Putamen (tissue), 1 donor: ENCODE data around the gene PARN.
A peak's percentile ranks its signal among the peaks of the same experiment; 100 is the strongest.

ENCODE experiments used
- DNase-seq: peaks from one replicate; pipeline ENCODE4 v3.0.0-alpha.2; 2016; ENCODE audit warnings: low spot score

PARN gene

DNA sequence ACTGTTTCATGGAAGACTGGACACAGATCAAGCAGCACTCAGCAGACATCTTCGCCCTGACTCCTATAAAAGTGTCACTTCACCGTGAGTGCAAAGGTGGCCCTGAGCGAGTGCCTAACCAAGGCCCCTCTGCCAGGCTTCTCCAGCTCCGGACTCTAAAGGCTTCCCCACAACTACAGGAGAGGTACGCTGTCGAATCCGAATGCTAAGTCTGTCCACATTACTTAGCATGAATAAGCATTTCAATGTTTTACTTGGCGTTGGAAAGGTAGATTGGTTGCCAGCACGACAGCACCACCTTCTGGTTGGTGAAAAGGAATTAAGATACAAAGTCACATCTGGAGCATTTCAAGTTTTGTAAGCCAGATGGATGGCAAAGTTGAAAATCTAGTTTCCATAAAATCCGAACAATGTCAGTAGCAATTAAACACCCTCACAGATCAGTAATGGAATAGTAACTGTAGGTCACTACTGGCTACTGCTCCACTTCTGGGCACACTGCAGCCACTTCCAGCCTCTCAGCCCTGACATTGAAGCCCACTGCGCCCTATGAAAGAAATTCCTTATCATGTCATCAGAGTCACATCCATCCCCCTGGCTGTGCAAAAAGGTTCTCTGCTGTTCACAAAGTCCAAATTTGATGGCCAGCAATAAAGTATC, 100.9 kb downstream of the PARN start:
- DNase-seq, result peak; percentile 82

DNA sequence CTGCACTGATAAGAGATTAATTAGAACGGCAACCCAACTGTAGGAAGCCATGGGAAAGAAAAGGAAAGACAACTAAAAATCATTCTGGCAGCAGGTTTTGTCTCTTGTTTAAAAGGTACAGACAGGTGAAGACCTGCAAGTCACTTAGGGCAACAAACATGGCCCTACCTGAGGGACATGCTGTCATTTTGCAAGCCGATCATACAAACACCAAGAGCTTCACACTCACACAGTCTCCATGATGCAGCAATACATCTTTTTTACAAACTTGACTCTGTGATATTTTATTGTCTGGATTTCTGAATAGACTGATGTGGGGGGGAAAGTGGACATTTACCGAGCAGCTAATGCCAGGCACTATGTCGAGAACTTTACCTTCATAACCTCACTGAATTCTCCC, 101.8 kb downstream of the PARN start:
- no peak for DNase-seq

DNA sequence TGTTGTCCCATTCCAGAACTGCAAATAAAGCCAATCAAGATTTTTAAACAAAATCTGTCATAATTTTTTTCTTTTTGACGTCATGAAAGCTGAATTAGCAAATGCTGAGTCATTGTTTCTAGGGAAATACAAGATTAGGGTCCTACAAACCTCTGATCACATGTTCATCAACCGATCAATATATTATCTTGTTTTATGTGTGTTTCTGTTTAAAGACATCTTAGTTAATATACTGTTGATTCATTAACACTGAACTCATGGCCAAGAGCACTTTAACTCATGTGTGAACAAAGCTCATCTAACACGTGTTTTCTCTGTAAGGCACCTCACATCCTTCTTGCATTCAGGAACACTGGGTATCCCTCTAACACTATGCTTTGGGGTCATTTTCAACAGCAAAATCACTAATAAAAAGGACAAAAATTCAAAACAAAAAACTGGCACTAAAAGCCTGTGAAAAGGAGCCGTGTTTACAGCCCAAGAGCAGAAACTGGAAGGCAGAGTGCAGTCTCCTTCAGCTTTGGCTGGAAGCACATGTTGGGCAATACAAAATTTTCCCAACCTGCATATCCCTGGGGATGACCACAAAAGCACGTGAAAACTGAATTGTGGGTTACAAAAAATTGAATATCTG, 102.5 kb downstream of the PARN start:
- no peak for DNase-seq

DNA sequence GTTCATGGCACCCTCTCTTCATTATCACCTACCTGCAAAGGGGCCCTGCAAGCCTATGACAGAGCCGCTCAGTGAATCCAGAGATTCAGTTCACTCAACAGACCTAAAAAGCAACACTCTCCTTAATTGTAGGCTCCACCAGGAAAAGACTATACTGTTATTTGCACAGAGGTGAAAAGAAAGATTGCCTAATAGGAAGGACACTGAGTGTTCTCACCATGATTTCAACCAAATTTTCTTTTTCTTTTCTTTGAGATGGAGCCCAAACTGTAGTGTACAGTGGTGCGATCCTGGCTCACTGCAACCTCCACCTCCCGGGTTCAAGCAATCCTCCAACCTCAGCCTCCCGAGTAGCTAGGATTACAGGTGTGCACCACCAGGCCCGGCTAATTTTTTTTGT, 104.5 kb downstream of the PARN start:
- no peak for DNase-seq

DNA sequence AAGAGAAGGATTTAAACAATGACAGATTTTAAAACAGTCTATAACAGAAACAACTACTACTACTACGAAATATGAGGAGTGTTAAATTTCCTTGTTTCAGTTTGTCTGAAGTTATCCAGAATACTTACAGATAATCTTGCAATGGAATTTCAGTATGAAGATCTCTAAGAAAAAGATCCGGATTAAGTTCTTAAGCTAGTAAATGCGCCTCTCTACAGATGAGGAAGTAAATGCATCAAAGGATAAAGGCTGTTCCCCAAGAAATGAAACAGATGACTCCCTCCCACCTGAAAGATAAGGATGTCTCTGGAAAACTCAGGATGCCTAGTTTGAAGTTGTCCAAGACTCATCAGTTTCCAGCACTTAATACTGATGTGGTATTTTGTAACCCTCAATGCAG, 105.1 kb downstream of the PARN start:
- no peak for DNase-seq

DNA sequence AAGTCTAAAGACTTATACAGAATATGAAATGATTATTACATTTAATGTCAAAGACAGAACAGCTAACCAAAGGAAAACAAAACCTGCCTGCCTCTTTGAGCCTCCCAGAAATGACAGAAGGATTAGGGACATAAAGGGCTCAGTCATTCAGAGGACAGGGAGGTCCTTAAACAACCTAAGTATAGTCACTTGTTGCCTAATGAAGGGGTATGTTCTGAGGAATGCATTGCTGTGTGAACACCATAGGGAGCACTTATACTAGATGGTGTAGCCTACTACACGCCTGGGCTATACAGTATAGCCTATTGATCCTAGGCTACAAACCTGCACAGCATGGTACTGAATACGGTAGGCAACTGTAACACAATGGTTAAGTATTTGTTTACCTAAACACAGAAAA, 106.4 kb downstream of the PARN start:
- no peak for DNase-seq

DNA sequence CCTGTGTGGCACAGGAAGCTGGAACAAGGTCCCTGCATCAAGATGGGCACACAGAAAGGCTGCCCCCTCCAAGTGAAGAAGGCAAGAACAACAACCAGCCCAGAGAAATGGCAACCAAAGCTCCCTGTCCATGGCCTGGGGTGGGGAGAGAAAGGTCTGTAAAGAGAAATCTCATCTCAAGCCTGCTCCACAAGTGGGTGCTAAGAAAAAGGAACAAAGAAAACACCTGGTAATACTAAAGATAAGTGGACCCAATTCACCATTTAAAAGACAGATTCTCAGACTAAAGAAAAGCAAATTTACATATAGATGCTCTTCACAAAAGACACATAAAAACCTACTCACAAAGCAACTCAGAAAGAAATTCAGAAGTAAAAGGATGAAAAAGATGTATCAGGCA, 107.4 kb downstream of the PARN start:
- no peak for DNase-seq

DNA sequence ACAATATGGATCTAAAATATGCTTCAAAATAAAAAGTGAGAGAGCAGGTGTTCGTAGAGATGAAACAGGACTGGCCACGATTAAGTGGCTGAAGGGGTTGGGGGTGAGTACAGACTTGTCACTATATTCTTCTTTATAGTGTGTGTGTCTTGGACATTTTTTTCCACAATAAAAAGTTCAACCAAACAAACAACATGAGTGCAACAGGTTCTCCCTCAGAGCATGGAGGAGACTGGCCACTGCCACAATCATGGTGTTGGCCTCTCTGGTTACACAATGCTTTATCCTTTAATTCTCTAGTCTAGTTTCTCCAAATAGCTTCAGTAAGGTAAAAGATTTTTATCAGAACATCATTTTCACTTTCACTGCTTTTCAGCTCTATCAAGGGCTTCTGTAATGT, 109.3 kb downstream of the PARN start:
- DNase-seq, result no peak

DNA sequence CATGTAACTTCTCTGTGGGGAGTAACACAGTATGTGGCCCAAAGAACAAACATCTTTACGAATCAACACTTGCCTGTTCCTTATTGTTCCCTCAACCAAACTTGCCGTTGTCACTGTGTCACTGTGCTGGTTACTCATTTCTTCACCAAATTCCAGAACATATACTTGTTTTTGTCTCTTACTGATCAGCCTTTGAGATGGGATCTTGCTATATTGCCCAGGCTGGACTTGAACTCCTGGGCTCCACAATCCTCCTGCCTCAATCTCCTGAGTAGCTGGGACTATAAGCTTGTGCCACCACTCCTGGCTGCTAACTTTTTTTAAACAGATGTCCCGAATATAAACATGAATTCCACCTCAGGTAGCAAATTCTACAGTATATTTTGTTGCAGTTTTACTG, 115.1 kb downstream of the PARN start:
- no peak for DNase-seq

DNA sequence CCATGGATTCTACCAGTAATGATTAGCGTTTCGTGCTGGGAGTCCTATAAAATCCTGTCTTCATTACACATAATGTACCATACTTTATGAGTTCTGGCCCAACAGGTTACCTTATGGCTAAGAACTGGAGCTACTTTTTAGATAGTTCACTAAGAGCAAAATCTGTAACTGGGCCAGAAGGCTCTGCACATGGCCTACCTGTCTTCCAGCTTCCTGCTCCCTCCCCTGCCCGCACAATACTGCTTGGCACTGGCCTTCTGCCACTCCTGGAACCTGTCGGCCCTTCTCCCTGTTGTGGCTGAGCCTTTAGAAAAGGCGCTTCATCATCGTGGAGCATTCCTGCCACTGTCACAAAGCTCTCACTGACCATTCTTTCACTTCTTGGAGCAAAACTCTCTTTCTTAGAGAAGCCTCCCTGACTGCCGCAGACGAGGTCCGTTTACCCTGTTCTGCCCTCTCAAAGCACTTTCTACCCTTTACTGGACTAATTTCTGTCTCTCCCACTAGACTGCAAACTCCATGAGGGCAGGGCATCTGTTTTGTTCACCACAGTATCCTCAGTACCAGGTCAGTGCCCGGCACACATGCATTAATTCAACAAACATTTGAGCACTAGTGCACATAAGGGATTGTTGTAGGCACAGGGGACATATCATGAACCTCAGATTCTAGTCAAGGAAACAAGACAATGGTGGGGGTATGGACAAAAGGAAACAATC, 116.5 kb downstream of the PARN start:
- no peak for DNase-seq

DNA sequence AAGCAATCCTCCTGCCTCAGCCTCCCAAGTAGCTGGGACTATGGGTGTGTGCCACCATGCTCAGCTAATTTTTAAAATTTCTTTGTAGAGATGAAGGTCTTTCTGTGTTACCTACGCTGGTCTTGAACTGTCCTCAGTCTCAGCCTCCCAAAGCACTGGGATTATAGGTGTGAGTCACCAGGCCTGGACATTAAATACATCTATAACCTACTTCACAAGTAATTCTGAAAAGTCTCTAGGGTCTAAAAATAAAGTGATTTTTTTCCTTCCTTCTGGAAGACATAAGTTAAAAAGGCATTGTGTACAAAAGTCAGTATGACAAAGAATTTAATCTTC, 118.3 kb downstream of the PARN start:
- DNase-seq, result no peak

DNA sequence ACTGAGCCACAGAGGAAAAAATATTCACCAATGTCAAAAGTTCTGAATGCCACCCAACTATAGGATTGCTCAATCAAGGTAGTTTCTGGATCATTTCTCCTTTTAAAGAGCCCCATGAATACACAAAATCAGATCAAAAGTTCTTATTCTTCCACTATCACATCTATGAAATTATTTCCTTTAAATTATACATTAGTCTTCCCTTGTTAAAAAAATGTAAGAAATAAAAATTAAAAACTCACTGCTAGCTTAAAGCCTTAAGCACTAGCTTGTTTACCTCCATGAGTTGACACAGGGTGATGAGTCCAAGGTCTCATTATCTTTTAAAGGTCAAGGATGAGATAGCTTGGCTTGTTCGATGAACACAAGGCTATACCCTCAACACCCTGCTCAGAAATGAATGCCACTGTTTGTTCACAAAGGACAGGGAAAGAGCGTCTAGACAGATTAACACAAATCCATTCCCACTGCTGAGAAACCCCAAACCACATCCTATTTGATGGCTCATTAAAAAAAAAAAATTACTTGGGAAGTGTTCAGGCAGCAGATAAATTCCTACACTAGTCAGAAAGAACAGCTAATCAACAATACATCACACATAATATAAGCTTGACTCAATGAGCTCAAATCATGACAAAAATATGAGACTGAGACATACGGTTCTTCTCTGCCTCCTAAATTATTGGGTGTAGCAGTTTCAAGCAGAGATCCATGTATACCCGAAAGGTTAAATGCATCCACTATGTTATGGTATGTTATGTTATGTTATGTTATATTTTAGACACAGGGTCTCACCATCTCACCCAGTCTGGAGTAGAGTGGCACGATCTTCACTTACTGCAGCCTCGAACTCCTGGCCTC, 118.9 kb downstream of the PARN start:
- DNase-seq, result no peak

DNA sequence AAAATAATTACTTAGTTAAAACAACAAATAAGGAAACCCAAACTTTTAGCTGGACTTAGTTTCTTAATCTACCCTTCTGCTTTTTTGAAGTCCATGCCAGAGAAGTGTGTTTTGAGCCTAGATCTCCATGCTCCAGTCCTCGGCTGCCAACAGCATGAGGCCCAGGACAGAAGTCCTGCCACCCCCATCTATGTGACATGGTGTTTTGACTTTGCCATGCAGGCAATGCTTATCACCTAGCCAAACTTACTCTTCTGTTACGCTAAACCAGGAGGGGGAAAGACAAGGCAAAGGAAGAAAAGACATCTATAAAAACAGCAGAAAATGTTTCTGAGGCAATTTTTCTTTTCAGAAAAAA, 119.5 kb downstream of the PARN start:
- no peak for DNase-seq

DNA sequence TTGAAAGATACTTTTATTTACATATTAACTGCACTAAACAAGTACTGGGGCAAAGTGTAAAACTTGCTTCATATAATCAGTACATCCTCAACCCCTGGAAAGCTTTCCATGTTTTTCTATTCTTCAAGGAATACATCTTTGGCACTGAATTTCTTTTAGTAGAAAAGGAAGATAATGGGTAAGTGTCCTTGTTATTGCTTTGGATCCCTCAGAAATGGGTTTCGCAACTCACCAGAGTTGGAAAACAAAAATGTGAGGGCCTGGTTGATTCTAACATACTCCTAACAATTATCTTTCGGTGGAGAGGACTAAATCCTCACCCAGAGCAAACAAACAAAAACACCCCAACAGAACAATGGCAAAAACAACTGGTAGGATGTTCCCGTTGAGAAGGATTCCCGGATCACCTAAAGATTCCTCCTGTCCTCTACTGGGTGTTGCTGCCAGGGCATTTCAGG, 120.4 kb downstream of the PARN start:
- no peak for DNase-seq

DNA sequence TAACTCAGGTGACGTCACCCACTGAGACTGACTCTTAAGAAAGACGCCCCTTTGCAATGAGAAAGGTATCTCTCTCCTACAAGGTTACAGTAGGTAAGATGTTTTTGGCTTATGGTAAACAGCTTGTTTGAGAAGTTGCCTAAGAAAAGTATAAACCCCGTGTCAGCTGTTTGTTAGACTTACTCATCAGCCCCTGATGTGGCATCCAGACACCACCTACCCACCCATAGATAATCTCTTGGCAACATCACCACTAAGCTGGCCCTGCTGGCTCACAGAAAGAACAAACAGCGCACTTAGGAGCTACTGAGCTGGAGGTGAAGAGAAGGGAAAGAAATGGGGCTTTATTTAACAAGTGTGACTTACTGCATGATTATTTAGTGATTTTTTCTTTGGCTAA, 121.0 kb downstream of the PARN start:
- DNase-seq, result no peak

DNA sequence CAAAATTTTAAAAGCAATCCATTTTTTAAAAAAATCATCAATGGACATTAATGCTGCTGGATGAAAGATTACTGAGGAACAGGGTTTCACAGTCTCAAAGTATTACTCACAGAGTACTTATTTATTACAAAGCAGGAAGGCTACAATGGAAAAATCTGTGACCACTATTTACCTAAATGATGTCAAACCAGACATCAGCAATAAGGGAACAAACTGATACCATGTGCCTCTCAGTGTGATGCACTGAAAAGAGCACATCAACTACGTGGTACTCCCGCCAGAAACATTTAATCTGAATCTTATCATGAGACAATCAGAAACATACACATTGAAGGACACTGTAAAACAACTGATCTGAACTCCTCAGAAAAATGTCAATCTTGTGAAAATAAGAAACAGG, 124.2 kb downstream of the PARN start:
- DNase-seq, result no peak

DNA sequence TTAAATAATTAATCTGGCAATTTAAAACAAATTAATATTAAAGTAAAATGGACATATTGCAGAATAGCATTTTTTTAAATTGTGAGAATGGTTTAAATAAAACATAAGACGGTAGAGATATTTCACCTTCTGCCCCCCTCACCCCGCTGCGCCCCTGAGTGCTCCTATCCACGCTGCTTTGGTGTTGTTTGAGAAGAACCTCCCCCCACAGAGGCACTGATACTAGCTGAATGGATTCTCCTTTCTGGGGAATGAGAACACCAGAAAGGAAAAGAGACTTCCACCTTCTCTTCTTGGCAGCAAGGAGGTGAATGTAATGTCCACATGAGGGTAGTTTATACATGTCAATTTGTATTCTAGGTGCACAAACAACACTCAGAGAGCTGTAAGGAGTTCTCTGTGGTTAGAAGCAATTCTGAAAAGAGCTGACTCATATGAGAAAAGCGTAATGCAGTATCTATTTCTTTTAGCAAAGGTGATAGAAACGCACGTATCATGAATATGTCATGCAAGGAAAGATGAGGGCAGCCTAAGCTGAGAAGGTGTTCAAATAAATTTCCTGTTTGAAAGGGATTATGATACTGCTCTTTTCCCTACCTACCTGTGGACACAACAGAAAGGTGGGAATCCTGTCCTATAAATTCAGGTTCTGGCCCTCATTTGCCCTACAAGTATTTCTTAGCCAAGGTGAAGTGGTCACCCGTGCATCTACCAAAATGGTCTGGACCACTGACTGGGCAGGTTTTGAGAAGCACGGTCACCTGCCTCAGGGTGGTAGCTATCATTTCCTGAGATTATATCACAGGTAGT, 126.9 kb downstream of the PARN start:
- DNase-seq, result no peak

DNA sequence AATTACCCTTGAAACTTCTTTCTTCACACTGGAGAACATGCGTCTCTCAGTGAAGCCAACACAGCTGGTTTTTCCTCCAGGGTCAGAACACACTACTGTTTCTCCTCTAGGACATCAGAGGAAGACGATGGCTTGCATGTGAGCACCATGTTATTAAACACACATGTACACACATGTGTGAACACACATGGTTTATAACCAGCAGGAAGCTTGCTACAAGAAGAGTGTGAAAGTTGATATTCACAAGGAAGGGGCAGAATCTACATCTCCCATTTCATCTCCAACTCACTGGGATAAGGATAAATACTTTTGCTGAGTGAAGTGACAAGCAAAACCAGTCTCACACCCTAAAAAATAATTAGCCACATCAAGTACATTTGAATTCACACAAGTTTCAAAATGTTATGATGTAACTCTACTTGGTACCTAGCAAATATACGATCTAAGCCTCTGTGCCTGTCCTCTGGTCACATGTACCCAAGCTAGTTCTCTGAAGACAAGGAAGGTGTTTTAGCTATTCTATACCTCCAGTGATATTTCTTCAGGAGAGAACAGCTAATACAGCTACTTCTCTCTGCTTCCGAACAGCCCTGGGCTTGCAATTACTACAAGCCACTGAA, 127.7 kb downstream of the PARN start:
- DNase-seq, result no peak

DNA sequence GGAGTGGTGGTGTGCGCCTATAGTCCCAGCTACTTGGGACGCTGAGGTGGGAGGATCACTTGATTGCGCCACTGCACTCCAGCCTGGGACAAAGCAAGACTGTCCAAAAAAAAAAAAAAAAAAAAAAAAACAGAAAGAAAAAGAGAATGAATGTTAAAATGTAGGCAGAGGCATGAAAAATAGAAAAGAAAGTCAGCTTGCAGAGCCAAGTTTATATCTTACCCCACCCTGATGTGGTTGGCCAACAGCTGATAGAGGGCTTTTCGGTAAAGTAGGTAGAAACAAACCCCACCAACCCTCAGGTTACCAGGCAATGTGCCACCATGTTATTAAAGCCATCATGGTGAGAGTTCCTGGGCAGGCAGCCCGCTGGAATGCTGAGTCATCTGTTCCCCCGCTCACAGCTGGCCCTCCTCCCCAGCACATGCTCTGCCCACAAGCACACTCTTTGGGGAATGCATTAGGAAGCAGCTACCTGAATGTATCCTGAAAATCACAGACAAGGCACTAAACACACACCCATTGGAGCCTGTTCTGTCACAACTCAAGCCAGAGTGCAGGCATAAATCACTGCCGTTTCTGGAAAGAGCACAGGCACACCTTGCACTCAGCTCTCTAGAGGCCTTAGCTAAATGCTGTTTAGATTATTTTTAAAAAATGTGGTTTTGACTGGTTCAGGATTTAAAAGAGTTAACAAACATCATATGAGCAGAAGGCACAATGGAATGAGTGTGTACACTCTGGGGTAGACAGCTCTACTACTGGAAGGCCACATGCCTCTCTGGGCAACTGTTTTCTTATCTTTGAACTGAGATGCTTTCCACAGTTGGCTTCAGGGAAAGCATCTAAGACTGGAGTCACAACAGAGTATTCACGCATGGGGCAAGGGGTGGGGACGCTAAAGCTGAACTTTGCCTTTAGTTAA, 128.5 kb downstream of the PARN start:
- DNase-seq, result peak; percentile 71

DNA sequence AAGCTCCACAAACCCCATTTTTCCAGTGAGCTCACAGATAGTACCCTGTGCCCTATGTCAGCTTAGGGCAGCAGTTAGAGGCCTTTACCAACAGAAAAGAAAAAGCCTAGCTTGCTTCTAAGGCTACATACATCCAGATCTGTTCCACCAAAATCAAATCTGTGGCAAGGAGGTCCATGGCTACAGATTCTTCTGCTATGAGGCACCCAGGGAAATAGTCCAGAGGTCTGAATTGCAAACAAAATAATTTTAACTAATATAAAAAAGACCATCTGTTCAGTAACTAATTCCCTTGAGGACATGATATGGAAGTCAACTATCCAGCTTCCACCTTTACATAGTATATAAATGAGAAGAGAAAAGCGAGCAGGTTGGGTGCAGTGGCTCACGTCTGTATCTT, 129.3 kb downstream of the PARN start:
- no peak for DNase-seq
